ENCODE results near the gene JAK1.

Gene JAK1

DNA sequence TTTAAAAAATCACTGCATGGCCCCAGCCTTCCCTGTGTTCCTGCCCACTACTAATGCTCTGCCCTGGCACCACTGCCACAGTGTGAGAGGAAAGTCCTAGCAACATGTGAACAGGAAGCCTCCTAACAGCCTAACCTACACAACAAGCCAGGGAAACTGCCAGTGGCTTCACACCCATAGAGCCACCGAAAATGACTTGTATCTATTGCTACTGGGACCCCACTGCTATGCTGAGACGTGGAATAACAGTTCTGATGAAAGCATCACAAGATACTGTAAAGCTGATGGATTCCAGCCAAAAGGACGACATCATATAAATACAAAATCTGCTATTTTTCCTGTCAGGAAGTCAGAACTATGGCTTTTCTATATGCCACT is 74.9 kb downstream of the JAK1 start:
- no peak for DNase-seq (ENCODE audit: low spot score)
- in situ Hi-C loops (cut with MboI; ENCODE audit: low pct_unique_long_range_greater_than_20kb, low sequenced_read_pairs, unreplicated experiment) = no loop called here
- TF ChIP-seq CTCF (IDR thresholded peaks at IDR 0.05; ENCODE audit: extremely low read depth, insufficient read depth, missing control alignments) = no peak

DNA sequence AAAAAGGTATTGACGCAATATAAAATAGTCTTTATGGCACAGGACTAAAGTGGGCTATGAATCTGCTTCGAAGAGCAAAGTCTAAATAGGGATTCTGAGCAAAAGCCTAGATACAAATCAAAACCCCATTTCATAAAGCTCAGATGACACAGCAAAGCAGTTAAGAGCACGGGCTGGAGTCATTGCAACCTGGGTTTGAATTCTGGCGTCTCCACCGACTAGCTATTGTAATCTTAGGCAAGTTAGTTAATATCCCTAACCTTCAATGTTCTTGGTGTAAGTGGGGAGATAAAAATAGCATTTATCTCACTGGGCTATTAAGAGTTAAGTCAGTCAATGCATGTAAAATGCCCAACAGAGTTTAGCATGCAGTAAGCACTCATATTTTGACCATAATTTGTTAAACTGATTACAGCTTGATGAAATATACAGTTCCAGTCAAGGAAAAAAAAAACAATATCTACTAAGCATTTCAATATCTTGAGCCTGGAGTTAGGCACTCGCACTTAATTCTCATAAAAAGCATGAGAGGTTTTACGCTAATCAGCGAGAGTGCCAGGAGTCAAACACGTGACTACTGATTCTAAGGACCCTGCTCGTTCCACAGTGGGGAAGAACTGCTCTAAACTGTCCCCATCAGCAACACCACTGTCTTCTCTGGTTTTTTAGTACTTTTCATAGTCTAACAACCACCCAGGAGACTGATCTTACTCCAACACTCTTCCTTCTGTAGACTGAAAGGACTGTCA is 75.5 kb downstream of the JAK1 start:
- no peak for DNase-seq (ENCODE audit: low spot score)
- in situ Hi-C loops (cut with MboI; ENCODE audit: low pct_unique_long_range_greater_than_20kb, low sequenced_read_pairs, unreplicated experiment) = no loop called here
- TF ChIP-seq CTCF (IDR thresholded peaks at IDR 0.05; ENCODE audit: extremely low read depth, insufficient read depth, missing control alignments) = no peak

DNA sequence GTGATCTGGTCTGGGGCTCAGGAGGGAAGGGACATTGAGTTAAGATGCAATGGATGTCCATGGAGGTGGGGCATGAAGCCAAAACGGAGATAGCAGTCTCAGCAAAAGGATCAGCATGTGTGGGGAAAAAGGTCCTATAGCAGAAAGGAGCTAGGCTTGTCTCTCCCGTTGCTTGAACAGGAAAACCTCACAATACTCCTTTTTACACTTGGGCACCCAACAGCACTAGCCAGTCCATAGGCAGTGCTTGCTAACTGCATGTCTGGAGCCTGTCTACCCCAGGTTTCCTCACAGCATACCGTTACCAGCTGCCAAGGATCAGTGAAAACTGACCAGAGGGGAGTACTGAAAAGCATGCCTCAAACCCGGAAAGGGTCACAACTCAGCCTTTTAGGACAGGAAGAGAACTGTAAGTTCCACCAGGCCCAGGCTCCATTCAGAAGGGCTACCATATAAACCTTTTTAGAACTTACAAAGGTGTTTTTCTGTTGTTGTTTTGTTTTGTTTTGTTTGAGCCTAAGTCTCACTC is 78.6 kb downstream of the JAK1 start:
- DNase-seq (ENCODE audit: low spot score) = no peak
- no peak for TF ChIP-seq CTCF (IDR thresholded peaks at IDR 0.05; ENCODE audit: extremely low read depth, insufficient read depth, missing control alignments)
- in situ Hi-C loops (cut with MboI; ENCODE audit: low pct_unique_long_range_greater_than_20kb, low sequenced_read_pairs, unreplicated experiment) = no loop called here

GRCh38 chr1:64886877-64887276 is 79.5 kb downstream of the JAK1 start:
- DNase-seq (ENCODE audit: low spot score) = no peak
- TF ChIP-seq CTCF (IDR thresholded peaks at IDR 0.05; ENCODE audit: extremely low read depth, insufficient read depth, missing control alignments) = no peak
- in situ Hi-C loops (cut with MboI; ENCODE audit: low pct_unique_long_range_greater_than_20kb, low sequenced_read_pairs, unreplicated experiment) = no loop called here

GRCh38 chr1:64885648-64886047 is 80.7 kb downstream of the JAK1 start:
- TF ChIP-seq CTCF (IDR thresholded peaks at IDR 0.05; ENCODE audit: extremely low read depth, insufficient read depth, missing control alignments) = no peak
- DNase-seq (ENCODE audit: low spot score) = no peak
- in situ Hi-C loops (cut with MboI; ENCODE audit: low pct_unique_long_range_greater_than_20kb, low sequenced_read_pairs, unreplicated experiment) = no loop called here

GRCh38 chr1:64884261-64885040 is 81.9 kb downstream of the JAK1 start:
- in situ Hi-C loops (cut with MboI; ENCODE audit: low pct_unique_long_range_greater_than_20kb, low sequenced_read_pairs, unreplicated experiment) = no loop called here
- no peak for TF ChIP-seq CTCF (IDR thresholded peaks at IDR 0.05; ENCODE audit: extremely low read depth, insufficient read depth, missing control alignments)
- DNase-seq (ENCODE audit: low spot score) = no peak

Data from GM13977 (cell line).